Measurements from ENCODE around the gene ATP2C2. TPM values are rescaled to one million over a fixed set of nuclear protein-coding genes. Genes with fewer than 3 reads are reported as not detected.

Gene ATP2C2
- total RNA-seq, 4 donors from 2014 or later: 51.7 to 133 (median 57.7) TPM

GRCh38 chr16:84513666-84514065 lies 145.3 kb downstream of the ATP2C2 start:
- TF ChIP-seq CTCF (IDR thresholded peaks at IDR 0.05) (no peak), POLR2A (IDR thresholded peaks at IDR 0.05) (no peak)
- DNase-seq (ENCODE audit: low spot score in 2 of 2): no peak
- intact Hi-C loops (cut with DNase I; ENCODE audit: low total_unique reads): loop anchor here (5.0 to 10.0 kb wide), 3 partner anchors 109 to 451 kb away; no protein-coding TSS in a partner anchor
- WGBS, 2 donors: 89 to 96% methylated on average over 10 of the region's 11 CpGs
- no peak overlapping the region for H3K4me3 ChIP-seq (ENCODE audit: low read depth, poor library complexity, severe bottlenecking)

Other genes starting within 250 kb of the ATP2C2 start
- 10 to 100 TPM in 3 of 4 donors, 1 to 10 TPM in 1; 8.0 to 14.2 (median 12.0) TPM for gene HSDL1, start 223.4 kb upstream of the ATP2C2 start, total RNA-seq
- 1 to 10 TPM in 1 of 4 donors, under 1 TPM in 1, not detected in 2; 0.71 to 1.0 TPM for gene DNAAF1, start 223.2 kb upstream of the ATP2C2 start, total RNA-seq
- 10 to 100 TPM; 35.8 to 41.8 (median 36.5) TPM for gene TAF1C, start 181.5 kb upstream of the ATP2C2 start, total RNA-seq
- gene ADAD2, start 177.4 kb upstream of the ATP2C2 start, total RNA-seq: 1 to 10 TPM in 1 of 4 donors, under 1 TPM in 1, not detected in 2; 0.96 to 1.2 TPM
- not detected for gene KCNG4, start 128.5 kb upstream of the ATP2C2 start, total RNA-seq
- 1 to 10 TPM in 2 of 4 donors, under 1 TPM in 1, not detected in 1; 0.91 to 2.2 (median 1.3) TPM for gene WFDC1, start 73.7 kb upstream of the ATP2C2 start, total RNA-seq
- 10 to 100 TPM; 10.2 to 20.8 (median 14.9) TPM for gene MEAK7, start 136.1 kb downstream of the ATP2C2 start, total RNA-seq
- 10 to 100 TPM in 2 of 4 donors, 1 to 10 TPM in 2; 6.5 to 25.7 (median 9.8) TPM for gene COTL1, start 249.5 kb downstream of the ATP2C2 start, total RNA-seq